GM12872 (cell line): ENCODE results near the gene PWWP2A.

Experiments used
- TF ChIP-seq, protein P1 (sequence below): IDR thresholded peaks from 3 replicates; pipeline ENCODE4 v1.5.1; 2011; ENCODE audit warnings: low read depth, mild to moderate bottlenecking, low read length, moderate library complexity; ENCODE audit not compliant: insufficient read depth

PWWP2A gene

DNA sequence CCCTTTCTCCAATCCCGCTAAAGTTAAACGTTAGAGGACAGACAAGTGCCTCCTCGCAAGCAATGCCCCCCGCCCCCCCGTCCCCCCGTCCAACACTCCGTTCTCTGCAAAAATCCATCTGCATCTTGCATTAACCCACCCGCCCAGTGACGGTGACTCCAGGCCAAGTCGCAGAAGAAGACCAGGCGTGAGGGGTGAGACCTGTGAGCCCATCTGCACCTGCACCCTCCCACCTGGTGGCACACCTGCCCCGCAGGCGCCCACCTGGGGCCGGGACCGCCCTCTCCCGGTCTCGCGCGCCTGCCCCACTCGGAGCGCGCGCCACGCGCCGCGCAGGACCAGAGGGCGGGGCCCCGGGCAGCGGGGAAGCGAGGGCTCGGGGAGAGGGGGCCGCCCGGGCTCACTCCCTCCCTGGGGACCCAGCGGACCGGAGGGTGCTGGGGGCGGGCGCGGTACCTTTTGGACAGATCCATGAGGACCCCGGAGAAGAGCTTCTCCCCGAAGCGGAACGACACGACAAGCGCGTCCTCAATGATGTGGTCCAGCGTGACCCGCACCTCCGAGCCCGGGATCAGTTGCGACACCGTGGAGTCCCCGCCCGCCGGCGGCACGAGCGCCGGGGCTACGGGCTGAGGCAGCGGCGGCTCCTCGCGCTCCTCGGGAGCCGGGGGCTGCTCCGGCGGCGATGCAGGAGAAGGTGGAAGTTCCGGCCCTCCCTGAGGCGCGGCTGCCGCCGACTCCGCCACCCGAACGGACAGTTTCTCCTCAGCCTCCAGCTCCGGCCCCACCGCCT is 705 bp downstream of the PWWP2A start:
- TF ChIP-seq, protein P1, sequence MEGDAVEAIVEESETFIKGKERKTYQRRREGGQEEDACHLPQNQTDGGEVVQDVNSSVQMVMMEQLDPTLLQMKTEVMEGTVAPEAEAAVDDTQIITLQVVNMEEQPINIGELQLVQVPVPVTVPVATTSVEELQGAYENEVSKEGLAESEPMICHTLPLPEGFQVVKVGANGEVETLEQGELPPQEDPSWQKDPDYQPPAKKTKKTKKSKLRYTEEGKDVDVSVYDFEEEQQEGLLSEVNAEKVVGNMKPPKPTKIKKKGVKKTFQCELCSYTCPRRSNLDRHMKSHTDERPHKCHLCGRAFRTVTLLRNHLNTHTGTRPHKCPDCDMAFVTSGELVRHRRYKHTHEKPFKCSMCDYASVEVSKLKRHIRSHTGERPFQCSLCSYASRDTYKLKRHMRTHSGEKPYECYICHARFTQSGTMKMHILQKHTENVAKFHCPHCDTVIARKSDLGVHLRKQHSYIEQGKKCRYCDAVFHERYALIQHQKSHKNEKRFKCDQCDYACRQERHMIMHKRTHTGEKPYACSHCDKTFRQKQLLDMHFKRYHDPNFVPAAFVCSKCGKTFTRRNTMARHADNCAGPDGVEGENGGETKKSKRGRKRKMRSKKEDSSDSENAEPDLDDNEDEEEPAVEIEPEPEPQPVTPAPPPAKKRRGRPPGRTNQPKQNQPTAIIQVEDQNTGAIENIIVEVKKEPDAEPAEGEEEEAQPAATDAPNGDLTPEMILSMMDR = no peak

DNA sequence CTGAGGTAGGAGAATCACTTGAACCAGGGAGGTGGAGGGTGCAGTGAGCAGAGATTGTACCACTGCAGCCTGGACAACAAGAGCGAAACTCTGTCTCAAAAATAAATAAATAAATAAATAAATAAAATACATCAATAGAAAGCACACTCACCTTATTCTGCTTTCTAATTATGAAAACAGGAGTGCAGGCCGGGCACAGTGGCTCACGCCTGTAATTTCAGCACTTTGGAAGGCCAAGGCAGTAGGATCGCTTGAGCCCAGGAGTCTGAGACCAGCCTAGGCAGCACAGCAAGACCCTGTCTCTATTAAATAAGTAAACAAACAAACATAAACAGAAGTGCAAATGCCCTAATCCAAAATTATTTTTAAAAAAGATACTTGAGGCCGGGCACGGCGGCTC is 2.3 kb downstream of the PWWP2A start:
- TF ChIP-seq, protein P1 = no peak

DNA sequence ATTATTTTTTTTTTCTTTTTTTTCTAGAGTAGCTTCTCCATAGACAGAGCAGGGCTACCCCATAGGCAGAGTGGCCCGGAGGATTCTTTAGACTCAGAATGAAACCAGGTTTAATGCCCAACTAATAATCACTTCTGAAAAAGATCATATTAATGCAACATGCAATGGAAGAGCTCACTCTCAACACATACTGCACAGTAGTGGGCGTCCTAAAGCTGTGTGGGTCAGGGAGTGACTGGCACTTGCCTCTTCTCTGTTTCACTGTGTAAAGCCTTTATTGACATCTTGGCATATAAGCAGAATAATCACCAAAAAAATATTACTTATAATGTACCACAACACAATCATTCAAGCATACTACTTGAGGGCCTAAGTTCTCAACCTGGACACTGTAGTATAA is 11.1 kb downstream of the PWWP2A start:
- TF ChIP-seq, protein P1 = no peak

DNA sequence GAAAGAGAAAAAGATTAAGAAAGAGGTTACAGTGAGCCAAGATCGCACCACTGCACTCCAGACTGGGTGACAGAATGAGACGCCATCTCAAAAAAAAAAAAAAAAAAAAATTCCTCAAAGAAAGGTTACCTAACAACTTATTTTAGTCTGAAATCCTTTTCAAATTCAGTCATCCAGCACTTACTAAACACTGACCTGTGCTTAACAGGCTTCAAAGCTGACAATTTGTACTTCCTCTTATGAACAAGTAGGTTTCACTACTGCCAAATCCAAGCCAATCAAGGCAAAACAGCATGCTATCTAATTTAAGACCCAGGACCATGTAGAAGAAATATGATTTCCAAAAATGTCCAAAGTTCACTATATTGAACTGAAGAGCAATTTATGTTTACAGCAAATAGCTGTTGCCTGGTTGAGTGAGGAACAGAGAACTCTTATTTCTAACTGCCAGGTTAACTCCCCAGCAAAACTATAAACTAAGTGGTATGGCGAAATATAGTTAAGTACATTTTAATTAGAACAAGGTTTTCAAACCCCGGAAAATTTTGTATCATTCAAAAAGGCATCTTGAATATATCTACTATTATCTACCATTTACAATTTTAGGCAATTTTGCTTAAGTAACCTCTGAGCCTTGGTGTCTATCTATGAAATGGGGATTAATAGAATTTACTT is 13.4 kb downstream of the PWWP2A start:
- TF ChIP-seq, protein P1 = no peak

DNA sequence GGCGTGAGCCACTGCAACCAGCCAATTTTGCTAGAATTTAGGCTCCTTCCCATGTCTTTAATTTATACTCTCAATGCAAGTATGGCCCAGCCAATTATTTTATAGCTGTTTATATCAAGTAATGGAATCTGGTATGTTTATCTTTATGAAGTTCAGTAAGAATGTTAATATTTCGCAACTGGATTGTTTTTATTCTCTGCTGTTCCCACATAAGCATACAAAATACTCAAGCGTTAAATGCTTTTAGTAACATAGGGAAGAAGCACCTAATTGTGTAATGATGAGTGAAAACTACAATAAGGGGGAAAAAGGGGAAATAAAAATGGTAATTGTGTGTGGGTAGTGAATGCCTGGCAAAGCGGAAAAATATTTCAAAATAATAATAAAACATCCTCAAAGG is 21.3 kb downstream of the PWWP2A start:
- TF ChIP-seq, protein P1 = no peak

DNA sequence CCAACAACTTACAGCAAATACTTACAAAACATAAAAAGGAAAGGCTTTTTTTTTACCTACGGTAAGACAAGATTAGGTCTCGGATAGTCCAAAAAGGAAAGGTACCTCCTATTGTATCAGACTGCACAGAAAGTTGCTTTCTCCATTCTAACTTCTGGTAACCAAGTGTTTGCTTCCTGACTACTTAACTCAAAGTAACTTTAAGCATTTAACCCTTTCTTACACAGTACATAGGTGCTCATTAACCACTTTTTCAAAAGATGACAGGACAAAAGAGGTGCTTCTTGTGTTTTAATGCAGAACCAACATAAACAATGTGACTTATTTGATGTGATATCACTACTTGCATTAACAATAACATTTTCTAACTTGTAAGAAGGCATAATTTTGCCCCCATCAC is 23.1 kb downstream of the PWWP2A start:
- TF ChIP-seq, protein P1 = no peak

DNA sequence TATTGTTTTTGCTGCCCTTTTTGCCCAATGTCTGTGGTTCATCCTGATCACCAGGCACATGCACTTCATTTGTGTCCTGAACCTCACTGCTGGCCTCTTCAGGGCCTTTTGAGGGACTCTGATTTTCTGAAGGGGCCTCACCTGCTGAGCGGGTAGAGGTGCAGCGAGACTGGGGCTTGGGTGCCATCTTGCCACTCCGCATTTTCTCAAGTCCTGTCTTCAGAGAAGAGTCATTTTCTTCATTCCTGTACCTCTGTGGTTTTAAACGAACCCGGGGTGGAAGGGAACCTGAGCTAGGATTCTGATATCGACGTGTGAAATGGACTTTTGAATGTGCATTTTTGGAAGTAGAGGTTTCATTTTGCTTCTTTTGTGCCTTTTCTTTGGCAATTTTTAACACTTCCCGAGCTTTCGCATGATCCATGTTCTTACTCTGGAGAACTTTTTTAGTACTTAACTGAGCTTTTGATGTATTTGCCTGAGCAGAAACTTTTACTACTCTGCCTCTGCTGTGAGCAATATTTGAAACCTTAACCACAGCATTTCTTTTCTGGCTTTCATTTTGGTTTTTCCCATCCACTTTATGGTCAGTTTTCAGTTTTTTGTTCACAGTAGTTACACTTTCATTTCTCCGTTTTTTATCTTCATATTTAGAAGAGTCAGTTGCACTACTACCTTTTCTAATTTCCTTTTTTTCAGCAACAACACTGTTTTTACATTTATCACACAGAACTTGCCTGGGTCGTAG is 26.1 kb downstream of the PWWP2A start:
- TF ChIP-seq, protein P1 = no peak
